Measurements from ENCODE around the gene TMEM106C. TPM values are rescaled to one million over a fixed set of nuclear protein-coding genes. Genes with fewer than 3 reads are reported as not detected.

TMEM106C gene
- total and polyA plus RNA-seq, 9 of the 15 experiments (the other 6 are each of a cell fraction or from before 2014, with no cell fraction given), result 37.6 to 183 (median 57.2) TPM

DNA sequence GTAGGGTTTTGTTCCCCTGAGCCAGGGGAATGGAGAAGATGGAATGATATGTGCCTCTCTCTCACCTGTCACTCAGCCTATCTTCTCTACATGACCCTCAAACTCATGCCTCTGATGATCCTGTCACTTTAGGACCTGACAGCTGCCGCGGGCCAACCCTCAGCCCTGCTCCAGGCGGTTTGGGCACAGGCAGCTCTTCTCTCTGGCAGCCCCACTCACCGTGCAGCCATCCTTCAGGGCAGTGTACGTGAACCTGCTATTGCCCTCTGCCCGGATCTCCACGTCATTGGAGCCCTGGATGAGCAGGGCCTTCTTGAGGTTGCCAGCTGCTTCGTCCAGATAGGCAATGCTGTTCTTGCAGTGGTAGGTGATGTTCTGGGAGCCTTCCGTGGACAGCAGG lies 10.5 kb downstream of the TMEM106C start:
- in situ Hi-C loops (cut with MboI), result no loop called here
- FAIRE-seq, result no peak

More for the DNA sequence above, 10.5 kb downstream of the TMEM106C start:
- ATAC-seq (no peak), DNase-seq (ENCODE audit: extremely low read depth in 1 of 4, low spot score in 3 of 4) (no peak)
- POLR2A ChIA-PET, result interaction anchor here (1.0 kb wide), 2 partner anchors 9 to 12 kb away, joined by 3 to 6 read pairs; no protein-coding TSS in a partner anchor
- Histone ChIP-seq H3K27me3 (ENCODE audit: control insufficient read depth in 2 of 2, insufficient read depth in 2 of 2, low read length in 2 of 2) (peaks cover 36 to 70% of the 10 kb centered on the region in 2 experiments), H3K79me2 (ENCODE audit: control insufficient read depth, insufficient read depth, low read length) (no peaks in the 10 kb centered on the region), H3K4me1 (replicated peaks in 1 of 2; ENCODE audit: control insufficient read depth in 2 of 2, insufficient read depth in 2 of 2, low read length in 2 of 2) (no peaks in the 10 kb centered on the region; a peak in 1 of 5 replicates), H3K9me1 (ENCODE audit: control insufficient read depth, insufficient read depth, low read length) (no peaks in the 10 kb centered on the region), H3K4me2 (ENCODE audit: insufficient read depth, low read length) (no peak overlapping the region), H4K20me1 (replicated peaks; ENCODE audit: control insufficient read depth, insufficient read depth, low read length) (peaks cover 7% of the 10 kb centered on the region; the same call in 1 of the 2 replicates), H3K9ac (ENCODE audit: insufficient read depth in 1 of 2, low read depth in 2 of 2, low read length in 2 of 2) (no peak overlapping the region), H3K27ac (ENCODE audit: extremely low read depth, low read depth, low read length) (no peak overlapping the region), H2AFZ (ENCODE audit: low read depth, low read length) (no peak overlapping the region), H3K36me3 (ENCODE audit: control insufficient read depth, insufficient read depth, low read length) (no peaks in the 10 kb centered on the region), H3K9me3 (replicated peaks; ENCODE audit: control insufficient read depth, insufficient read depth, low read depth, low read length) (no peaks in the 10 kb centered on the region; the same call in 1 of the 2 replicates), H3K4me3 (no peak overlapping the region)
- WGBS (ENCODE audit: insufficient coverage, low coverage, missing lambda C conversion rate), result under 1% methylated on average over 9 of the region's 9 CpGs
- no peak for TF ChIP-seq MCM3 (IDR thresholded peaks at IDR 0.05)
- no peak for TF ChIP-seq NR4A1 (CRISPR knock-in tag; IDR thresholded peaks at IDR 0.05)
- no peak for TF ChIP-seq NR4A1 (tag; IDR thresholded peaks at IDR 0.05)
- TF ChIP-seq MEF2A (IDR thresholded peaks at IDR 0.05; ENCODE audit: control insufficient read depth, low read depth, low read length), result no peak
- TF ChIP-seq, protein P1, sequence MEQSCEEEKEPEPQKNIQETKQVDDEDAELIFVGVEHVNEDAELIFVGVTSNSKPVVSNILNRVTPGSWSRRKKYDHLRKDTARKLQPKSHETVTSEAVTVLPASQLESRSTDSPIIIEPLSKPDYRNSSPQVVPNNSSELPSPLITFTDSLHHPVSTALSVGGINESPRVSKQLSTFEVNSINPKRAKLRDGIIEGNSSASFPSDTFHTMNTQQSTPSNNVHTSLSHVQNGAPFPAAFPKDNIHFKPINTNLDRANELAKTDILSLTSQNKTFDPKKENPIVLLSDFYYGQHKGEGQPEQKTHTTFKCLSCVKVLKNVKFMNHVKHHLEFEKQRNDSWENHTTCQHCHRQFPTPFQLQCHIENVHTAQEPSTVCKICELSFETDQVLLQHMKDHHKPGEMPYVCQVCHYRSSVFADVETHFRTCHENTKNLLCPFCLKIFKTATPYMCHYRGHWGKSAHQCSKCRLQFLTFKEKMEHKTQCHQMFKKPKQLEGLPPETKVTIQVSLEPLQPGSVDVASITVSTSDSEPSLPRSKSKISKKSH (CRISPR knock-in tag; IDR thresholded peaks at IDR 0.05), result no peak
- TF ChIP-seq, protein P2, sequence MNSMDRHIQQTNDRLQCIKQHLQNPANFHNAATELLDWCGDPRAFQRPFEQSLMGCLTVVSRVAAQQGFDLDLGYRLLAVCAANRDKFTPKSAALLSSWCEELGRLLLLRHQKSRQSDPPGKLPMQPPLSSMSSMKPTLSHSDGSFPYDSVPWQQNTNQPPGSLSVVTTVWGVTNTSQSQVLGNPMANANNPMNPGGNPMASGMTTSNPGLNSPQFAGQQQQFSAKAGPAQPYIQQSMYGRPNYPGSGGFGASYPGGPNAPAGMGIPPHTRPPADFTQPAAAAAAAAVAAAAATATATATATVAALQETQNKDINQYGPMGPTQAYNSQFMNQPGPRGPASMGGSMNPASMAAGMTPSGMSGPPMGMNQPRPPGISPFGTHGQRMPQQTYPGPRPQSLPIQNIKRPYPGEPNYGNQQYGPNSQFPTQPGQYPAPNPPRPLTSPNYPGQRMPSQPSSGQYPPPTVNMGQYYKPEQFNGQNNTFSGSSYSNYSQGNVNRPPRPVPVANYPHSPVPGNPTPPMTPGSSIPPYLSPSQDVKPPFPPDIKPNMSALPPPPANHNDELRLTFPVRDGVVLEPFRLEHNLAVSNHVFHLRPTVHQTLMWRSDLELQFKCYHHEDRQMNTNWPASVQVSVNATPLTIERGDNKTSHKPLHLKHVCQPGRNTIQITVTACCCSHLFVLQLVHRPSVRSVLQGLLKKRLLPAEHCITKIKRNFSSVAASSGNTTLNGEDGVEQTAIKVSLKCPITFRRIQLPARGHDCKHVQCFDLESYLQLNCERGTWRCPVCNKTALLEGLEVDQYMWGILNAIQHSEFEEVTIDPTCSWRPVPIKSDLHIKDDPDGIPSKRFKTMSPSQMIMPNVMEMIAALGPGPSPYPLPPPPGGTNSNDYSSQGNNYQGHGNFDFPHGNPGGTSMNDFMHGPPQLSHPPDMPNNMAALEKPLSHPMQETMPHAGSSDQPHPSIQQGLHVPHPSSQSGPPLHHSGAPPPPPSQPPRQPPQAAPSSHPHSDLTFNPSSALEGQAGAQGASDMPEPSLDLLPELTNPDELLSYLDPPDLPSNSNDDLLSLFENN (IDR thresholded peaks at IDR 0.05; ENCODE audit: low read depth in 2 of 2, low read length in 2 of 2), result no peak
- TF ChIP-seq RFX7 (CRISPR knock-in tag; IDR thresholded peaks at IDR 0.05), result no peak
- TF ChIP-seq RB1 (IDR thresholded peaks at IDR 0.05; ENCODE audit: low read depth), result no peak
- no peak for TF ChIP-seq ZNF408 (CRISPR knock-in tag; IDR thresholded peaks at IDR 0.05; ENCODE audit: low read depth)
- TF ChIP-seq, protein P3, sequence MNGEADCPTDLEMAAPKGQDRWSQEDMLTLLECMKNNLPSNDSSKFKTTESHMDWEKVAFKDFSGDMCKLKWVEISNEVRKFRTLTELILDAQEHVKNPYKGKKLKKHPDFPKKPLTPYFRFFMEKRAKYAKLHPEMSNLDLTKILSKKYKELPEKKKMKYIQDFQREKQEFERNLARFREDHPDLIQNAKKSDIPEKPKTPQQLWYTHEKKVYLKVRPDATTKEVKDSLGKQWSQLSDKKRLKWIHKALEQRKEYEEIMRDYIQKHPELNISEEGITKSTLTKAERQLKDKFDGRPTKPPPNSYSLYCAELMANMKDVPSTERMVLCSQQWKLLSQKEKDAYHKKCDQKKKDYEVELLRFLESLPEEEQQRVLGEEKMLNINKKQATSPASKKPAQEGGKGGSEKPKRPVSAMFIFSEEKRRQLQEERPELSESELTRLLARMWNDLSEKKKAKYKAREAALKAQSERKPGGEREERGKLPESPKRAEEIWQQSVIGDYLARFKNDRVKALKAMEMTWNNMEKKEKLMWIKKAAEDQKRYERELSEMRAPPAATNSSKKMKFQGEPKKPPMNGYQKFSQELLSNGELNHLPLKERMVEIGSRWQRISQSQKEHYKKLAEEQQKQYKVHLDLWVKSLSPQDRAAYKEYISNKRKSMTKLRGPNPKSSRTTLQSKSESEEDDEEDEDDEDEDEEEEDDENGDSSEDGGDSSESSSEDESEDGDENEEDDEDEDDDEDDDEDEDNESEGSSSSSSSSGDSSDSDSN (IDR thresholded peaks at IDR 0.05; ENCODE audit: borderline replicate concordance in 1 of 2, low read depth in 2 of 2, low read length in 2 of 2), result no peak
- TF ChIP-seq, protein P4, sequence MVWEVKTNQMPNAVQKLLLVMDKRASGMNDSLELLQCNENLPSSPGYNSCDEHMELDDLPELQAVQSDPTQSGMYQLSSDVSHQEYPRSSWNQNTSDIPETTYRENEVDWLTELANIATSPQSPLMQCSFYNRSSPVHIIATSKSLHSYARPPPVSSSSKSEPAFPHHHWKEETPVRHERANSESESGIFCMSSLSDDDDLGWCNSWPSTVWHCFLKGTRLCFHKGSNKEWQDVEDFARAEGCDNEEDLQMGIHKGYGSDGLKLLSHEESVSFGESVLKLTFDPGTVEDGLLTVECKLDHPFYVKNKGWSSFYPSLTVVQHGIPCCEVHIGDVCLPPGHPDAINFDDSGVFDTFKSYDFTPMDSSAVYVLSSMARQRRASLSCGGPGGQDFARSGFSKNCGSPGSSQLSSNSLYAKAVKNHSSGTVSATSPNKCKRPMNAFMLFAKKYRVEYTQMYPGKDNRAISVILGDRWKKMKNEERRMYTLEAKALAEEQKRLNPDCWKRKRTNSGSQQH (CRISPR knock-in tag; IDR thresholded peaks at IDR 0.05), result no peak
- TF ChIP-seq CBFA2T2 (conservative IDR thresholded peaks at IDR 0.05), result no peak
- no peak for TF ChIP-seq CHD1 (IDR thresholded peaks at IDR 0.05; ENCODE audit: low read length)
- no peak for TF ChIP-seq GABPA (tag; conservative IDR thresholded peaks at IDR 0.05; ENCODE audit: low read depth)
- intact Hi-C loops (cut with micrococcal nuclease), result loop anchor here (5.0 kb wide), 1 partner anchor 213 kb away; no protein-coding TSS in a partner anchor
- BruUV-seq (replicated peaks), result no TSS peak
- CTCF ChIA-PET (ENCODE audit: low intra/inter-chr PET ratio), result no interaction called here
